Measurements from ENCODE around the gene CABP1. TPM values are rescaled to one million over a fixed set of nuclear protein-coding genes. Genes with fewer than 3 reads are reported as not detected.

The CABP1 gene
- total and polyA plus RNA-seq, 2 donors (not counting 3 experiments of a cell fraction or from before 2014, with no cell fraction given): 0.07 to 0.31 TPM

DNA sequence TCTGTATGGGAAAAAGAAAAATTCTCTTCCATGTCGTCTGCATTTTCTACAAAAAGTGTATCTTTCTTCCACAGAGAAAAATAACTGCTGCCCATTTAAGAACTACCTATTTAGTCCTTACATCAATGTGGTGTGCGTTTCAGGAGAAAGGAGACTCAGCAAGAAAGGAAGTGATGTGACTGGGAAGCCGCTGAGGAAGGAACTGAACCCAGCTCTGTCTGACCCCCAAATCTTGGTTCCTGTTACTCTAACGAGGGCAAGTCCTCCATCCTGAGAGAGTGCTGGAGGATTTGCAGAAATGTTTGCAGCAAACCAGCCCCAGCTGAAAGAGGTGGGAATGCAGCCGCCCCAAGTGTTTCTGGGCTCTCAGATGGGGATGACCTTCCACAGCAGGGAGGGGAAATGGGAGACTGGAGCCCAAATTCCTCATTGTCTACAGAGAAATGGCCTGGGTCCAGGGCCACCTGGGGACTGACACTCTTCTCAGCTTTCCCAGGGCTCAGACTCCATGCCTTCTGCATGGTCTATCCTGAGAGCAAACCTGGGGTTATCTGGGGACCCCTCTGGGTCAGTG lies 39.8 kb downstream of the CABP1 start:
- H2AFZ ChIP-seq (ENCODE audit: low read depth, low read length): peak overlapping the region; percentile 58
- ChIA-PET POLR2A (no interaction called here), CTCF (interaction anchor here (2.3 to 3.0 kb wide), 2 partner anchors 10 to 32 kb away, joined by 8 to 34 read pairs; no protein-coding TSS in a partner anchor)
- H3K4me2 ChIP-seq (ENCODE audit: insufficient read depth, low read length): no peak overlapping the region
- DNase-seq (ENCODE audit: low read depth, low spot score) (no peak), FAIRE-seq (peak; percentile 84)
- no peak overlapping the region for H3K9ac ChIP-seq (replicated peaks; ENCODE audit: extremely low read depth, insufficient read depth, low read length)
- BruUV-seq (replicated peaks): no TSS peak
- H3K36me3 ChIP-seq (ENCODE audit: control insufficient read depth in 2 of 2, extremely low read depth in 1 of 2, insufficient read depth in 2 of 2, low read length in 2 of 2): no peaks in the 10 kb centered on the region
- dilution Hi-C loops (cut with MboI; ENCODE audit: extremely low pct_ligation_motif_present, low sequenced_read_pairs) (no loop called here), intact Hi-C loops (cut with micrococcal nuclease) (no loop called here)
- H3K27ac ChIP-seq (ENCODE audit: insufficient read depth, low read depth, low read length): peak overlapping the region; percentile 3
- TF ChIP-seq GATA2 (IDR thresholded peaks at IDR 0.05; ENCODE audit: insufficient read depth, insufficient read length, low read depth, low read length): no peak
- TF ChIP-seq POLR2AphosphoS5 (IDR thresholded peaks at IDR 0.05; ENCODE audit: insufficient read depth, low read depth, low read length): no peak
- TF ChIP-seq MYC (IDR thresholded peaks at IDR 0.05; ENCODE audit: low read depth, low read length): no peak
- TF ChIP-seq FOS (IDR thresholded peaks at IDR 0.05; ENCODE audit: borderline replicate concordance, insufficient read depth, low read length): no peak
- TF ChIP-seq, protein P1, sequence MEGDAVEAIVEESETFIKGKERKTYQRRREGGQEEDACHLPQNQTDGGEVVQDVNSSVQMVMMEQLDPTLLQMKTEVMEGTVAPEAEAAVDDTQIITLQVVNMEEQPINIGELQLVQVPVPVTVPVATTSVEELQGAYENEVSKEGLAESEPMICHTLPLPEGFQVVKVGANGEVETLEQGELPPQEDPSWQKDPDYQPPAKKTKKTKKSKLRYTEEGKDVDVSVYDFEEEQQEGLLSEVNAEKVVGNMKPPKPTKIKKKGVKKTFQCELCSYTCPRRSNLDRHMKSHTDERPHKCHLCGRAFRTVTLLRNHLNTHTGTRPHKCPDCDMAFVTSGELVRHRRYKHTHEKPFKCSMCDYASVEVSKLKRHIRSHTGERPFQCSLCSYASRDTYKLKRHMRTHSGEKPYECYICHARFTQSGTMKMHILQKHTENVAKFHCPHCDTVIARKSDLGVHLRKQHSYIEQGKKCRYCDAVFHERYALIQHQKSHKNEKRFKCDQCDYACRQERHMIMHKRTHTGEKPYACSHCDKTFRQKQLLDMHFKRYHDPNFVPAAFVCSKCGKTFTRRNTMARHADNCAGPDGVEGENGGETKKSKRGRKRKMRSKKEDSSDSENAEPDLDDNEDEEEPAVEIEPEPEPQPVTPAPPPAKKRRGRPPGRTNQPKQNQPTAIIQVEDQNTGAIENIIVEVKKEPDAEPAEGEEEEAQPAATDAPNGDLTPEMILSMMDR (IDR thresholded peaks at IDR 0.05; ENCODE audit: extremely low read depth in 1 of 2, insufficient read depth in 1 of 2, low read depth in 1 of 2, low read length in 2 of 2): no peak
- TF ChIP-seq JUN (IDR thresholded peaks at IDR 0.05; ENCODE audit: borderline replicate concordance, insufficient read depth, insufficient read length, low read depth): no peak
- TF ChIP-seq, protein P2, sequence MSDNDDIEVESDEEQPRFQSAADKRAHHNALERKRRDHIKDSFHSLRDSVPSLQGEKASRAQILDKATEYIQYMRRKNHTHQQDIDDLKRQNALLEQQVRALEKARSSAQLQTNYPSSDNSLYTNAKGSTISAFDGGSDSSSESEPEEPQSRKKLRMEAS (IDR thresholded peaks at IDR 0.05; ENCODE audit: insufficient read depth, insufficient read length): no peak
- no peak for TF ChIP-seq POLR2A (IDR thresholded peaks at IDR 0.05; ENCODE audit: low read depth, low read length)
- no peak for TF ChIP-seq EZH2 (IDR thresholded peaks at IDR 0.05; ENCODE audit: borderline replicate concordance, low read depth, low read length, severe bottlenecking)
- no peaks in the 10 kb centered on the region for H3K27me3 ChIP-seq (ENCODE audit: control insufficient read depth in 2 of 2, insufficient read depth in 2 of 2, low read length in 2 of 2)
- peaks cover 26% of the 10 kb centered on the region for H3K4me1 ChIP-seq (ENCODE audit: control insufficient read depth, extremely low read depth, insufficient read depth, low read length)
- H4K20me1 ChIP-seq (replicated peaks; ENCODE audit: control insufficient read depth, extremely low read depth, insufficient read depth, low read length): no peaks in the 10 kb centered on the region
- no peaks in the 10 kb centered on the region for H3K9me1 ChIP-seq (replicated peaks; ENCODE audit: control insufficient read depth, extremely low read depth, insufficient read depth, low read length)
- no peaks in the 10 kb centered on the region for H3K9me3 ChIP-seq (replicated peaks; ENCODE audit: control insufficient read depth, insufficient read depth, low read length)
- no peak overlapping the region for H3K4me3 ChIP-seq (replicated peaks in 1 of 3; ENCODE audit: insufficient read depth in 1 of 3, low read depth in 1 of 3, low read length in 3 of 3)
- H3K79me2 ChIP-seq (ENCODE audit: control insufficient read depth, insufficient read depth, low read length): no peaks in the 10 kb centered on the region

Measured in endothelial cell of umbilical vein (primary cell).